ENCODE measurements around the gene WDFY3.

Gene WDFY3

GRCh38 chr4:84790769-84791565, 175.5 kb downstream of the WDFY3 start:
- no peak for DNase-seq

DNA sequence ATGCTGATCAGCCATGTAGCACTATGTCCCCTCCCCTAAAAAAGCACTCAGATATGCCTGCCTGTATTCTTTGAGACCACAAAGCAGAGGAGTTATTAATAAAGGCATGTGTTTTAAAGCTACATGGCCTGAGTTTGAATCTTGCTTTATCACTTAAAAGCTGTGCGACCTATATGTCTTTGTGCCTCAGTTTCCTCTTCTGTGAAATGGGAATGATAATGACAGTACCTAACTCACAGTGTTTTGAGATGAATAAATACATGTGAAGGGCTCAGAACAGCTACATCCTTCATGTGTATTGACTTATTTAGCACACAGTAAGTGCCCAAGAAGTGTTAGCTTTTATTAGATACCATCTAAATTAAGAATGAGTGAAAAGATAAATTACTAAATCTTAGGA, 180.0 kb downstream of the WDFY3 start:
- DNase-seq, result no peak

GRCh38 chr4:84782517-84782916, 184.0 kb downstream of the WDFY3 start:
- DNase-seq, result no peak

DNA sequence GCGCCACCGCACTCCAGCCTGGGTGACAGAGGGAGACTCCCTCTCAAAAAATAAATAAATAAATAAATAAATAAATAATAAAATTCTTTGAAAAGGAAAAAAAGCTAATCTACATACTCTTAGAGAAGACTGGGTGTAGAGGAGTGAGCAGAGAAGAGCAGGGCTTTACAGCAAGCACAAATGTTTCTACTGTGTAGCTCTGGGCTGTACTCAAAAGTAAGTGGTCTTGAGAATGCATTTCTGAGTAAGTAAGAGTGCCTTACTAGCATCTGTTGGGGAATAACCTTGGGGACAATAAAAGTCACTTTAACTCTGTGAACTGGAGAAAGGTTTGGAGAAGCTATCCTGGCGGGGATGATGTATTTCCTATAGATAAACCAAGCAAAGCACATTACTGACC, 185.8 kb downstream of the WDFY3 start:
- no peak for DNase-seq

- DNase-seq, result no peak
Observed at GRCh38 chr4:84778041-84778440, 188.4 kb downstream of the WDFY3 start.

DNA sequence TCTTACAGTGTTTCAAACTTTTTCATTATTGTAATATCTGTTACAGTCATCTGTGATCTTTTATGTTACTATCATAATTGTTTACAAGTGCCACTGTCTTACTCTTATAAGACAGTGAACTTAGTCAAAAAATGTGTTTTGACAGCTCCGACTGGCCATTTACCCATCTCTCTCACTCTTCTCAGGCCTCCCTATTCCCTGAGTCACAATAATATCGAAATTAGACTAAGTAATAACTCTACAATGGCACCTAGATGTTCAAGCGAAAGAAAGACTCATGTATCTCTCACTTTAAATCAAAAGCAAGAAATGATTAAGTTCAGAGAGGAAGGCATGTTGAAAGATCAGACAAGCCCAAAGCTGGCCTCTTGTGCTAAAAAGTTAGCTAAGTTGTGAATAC, 199.3 kb downstream of the WDFY3 start:
- no peak for DNase-seq

DNA sequence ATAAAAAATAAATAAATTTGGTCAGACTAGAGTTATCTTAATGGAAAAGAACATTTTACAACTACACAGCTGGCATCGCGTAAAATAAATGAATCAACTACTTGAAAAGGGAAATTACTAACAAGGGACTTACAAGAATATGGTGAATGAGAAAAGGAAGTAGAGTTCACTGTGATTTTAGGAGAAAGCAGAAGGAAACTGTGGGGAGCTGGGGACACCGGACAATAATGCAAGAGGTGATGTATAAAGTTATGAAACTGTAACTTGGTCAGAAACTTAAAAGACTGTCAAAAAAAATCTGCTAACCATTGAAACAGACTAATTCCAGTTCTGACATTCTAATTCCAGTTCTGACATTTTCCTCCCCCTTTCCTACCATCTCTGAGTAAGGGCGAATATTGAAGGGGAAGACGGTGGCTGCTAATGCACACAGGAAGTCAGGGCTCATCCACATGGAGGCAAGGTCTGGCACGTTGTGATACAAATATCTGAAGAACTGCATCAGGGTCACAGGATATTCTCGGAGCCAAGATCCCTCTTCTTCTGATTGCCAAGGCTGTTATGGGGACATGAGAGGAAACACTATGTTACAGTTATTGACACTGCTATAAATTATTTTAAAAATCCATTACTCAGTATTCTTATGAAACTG, 213.0 kb downstream of the WDFY3 start:
- peak; percentile 15 for DNase-seq

DNA sequence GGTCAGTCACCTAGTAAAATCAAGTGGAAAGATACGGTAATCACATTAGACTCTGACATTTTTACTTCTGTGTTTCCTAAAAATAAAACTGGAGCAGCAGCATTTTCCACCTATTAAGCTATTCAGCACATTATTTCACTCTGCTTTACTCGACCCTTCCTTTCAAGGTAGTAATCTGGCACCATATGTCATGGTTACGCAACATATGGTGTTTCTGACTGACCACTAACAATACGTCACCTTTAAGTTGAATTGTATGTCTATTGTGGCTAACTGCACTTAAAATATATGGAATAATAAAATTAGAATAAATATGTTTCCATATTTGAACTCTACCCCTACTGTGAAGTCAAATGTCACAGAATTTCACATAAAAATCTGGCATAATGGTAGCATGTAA, 214.8 kb downstream of the WDFY3 start:
- DNase-seq, result no peak

GRCh38 chr4:84750960-84751283, 215.6 kb downstream of the WDFY3 start:
- DNase-seq, result no peak

- DNase-seq, result no peak
Observed at GRCh38 chr4:84750260-84750959, 216.1 kb downstream of the WDFY3 start.

DNA sequence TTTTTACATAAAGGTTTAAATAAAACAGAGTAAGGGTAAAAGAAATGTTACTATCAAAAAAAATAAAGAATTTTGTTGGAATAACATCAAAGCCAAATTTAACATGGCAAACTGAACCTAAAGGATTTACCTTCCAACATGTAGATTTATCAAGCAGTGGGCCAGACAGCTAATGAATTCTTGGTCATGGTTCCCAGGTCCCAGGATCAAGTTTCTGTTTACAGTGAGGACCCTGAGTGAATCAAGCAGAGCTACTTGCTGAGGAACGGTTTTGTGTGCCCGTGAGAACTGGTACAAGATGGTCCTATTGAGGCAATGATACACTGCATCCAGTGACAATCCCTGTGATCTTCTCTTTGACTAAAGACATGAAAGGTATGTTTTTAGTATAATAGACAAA, 226.4 kb downstream of the WDFY3 start:
- DNase-seq, result no peak

DNA sequence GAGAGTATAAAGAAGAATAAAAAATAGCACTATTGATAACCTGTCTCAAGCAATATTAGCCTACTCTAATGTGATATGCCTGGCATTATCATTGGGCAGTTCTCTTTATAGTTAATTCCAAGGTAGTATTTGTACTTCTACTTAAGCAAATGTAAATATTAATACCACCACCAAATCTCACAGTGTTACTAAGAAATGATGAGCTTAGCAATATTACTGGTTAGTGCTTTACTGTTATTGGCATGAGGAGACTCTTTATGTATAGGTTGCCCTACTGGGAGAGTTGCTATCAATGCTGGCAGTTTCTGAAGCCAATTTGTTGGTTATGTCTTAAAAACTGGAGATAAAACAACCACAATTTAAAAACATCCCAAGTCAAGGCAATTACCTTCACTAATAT, 227.9 kb downstream of the WDFY3 start:
- DNase-seq, result no peak

DNA sequence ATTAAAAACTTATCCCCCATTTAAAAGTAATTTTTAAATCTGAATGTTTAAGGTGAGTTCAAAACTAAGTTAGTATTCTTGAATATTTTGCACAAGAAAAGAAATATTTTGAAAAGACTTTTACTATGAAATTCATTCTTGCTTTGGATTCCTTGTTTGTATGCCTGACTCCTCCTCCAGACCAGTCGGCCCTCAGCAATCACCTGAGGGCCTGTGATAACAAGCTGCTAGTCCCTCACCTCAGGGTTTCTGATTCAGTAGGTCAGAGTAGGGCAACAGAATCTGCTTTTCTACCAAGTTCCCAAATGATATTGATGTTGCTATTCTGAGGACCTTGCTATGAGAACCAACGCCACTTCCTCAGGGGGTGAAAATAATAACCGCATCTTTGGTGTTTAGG, 228.8 kb downstream of the WDFY3 start:
- DNase-seq, result no peak

DNA sequence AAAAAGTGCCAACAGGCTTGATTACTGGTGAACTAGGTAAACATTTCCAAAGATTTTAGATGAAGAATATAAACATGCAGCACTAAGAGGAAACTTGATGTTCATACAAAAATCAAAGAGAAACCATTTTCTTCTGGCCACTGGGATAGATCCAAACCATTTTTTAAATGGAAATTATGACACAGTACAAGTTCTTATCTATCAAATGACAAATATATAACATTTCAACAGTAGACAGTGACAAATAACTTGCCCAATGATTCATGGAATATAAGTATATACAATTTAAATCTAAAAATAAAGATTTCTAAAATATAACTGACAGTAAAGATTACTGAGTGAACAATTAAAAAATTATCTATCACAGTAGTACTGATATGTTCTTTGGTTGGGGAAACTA, 232.5 kb downstream of the WDFY3 start:
- DNase-seq, result no peak

DNA sequence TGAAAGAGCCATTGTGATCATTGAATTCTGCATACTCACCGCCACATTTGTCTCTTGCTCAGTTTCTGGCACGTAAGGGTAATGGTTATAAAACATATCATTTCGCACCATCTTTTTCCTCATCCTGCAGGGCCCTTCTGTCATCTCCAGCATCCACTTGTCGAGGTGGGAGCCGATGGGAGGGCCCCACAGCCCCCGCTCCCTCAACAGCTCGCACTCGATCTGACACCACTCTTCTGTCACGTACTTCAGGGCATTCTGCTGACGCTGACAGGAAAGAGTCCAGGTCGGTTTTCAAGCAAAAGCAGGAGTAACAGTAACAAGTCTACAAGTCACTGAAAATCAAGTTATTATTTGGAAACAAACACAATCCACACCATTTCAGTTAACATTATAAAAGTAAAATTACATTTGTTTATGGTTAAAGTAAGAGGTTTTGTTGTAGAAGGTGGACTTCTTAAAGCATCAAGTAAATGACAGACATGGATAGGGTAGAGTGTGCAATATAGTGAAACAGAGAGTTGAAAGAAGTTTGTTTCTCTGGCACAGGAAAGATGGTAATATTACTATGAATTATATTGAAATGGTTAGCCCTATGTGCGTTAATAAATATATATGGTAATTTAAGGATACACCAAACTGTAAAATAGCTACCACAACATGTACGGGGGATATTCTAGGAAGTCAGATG, 233.0 kb downstream of the WDFY3 start:
- no peak for DNase-seq

DNA sequence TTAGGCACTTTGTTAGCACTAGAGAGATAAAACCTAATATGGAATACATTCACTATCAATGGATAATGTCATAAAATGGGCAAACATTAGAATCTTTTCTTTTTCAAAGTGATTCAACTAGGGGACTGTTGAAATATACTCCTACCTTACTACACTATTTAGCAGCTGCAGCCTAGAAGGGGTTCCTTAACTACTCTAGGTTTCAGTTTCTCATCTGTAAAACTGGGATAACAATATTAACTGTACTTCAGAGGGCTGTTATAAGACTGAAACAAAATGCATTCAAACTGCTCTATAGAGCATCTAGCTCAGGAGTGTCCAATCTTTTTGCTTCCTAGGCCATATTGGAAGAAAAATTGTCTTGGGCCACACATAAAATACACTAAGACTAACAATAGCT, 236.1 kb downstream of the WDFY3 start:
- DNase-seq, result no peak

DNA sequence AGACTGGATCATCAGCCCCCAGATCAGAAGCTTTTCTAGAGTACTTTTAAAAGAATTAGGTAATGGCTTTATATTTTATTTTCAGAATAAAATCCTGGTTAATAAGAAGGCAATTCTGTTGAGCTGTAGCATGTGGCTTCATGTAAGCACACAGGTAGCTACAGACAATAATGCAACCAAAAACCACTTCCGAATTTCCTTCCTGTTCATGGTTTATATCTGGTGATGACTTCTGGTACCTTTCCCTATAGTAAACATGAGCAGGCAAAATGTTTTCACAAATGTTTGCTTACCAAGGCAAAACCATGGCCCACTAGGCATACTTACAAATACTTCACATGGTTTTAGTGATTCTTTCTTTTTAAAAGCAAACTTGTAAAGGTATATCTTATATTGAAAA, 239.0 kb downstream of the WDFY3 start:
- no peak for DNase-seq

DNA sequence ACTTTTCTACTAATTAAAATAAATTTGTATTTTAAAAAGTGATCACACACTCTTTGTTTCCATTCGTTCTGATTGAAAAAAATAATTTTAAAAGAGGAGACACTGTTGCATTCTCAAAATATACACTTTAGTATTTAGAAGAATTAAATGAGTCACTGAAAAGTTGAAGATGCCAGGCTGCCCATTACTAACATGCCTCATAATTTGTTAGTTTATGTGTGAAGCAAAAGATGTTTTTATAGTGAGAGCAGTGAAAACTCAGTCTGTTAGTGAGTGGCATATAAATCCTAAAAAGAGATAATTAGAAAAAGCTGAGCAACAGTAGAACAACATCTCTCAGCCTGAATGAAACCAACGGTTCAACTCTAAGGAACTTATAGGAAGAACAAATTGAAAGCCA, 240.1 kb downstream of the WDFY3 start:
- no peak for DNase-seq

DNA sequence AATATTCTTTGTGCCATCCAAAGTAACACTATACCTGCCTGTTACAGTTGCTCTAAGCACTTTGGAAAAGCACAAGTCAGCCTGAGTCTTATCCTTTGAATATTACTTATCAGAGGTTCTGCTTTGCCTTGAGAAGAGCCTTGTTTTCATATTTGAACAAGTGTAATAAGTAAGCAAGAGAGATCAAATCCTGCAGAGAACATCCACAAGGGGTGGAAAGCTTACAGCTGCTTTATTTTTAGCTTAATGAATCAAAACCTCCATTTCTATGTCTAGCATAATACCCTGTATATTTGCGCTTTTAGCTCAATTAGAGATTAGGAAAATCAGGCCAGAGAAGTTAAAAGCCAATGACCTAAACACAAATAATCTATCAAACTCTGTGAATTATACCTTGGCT, 243.8 kb downstream of the WDFY3 start:
- DNase-seq, result no peak

GRCh38 chr4:84719115-84719514, 247.4 kb downstream of the WDFY3 start:
- no peak for DNase-seq

- no peak for DNase-seq
Observed at GRCh38 chr4:84718699-84719098, 247.8 kb downstream of the WDFY3 start.

GRCh38 chr4:84710548-84710947, 255.9 kb downstream of the WDFY3 start:
- no peak for DNase-seq

- no peak for DNase-seq
Observed at GRCh38 chr4:84708406-84709135, 257.9 kb downstream of the WDFY3 start.
